Astrocyte of the spinal cord (primary cell): ENCODE results near the gene INO80E.
A peak's percentile ranks its signal among the peaks of the same experiment; 100 is the strongest.

Source experiments
- DNase-seq: peaks from one replicate; pipeline ENCODE4 v3.0.0; 2011; ENCODE audit warnings: low read depth, low spot score
- H3K4me3 ChIP-seq: 2 replicates; pipeline ENCODE4 v1.5.1; 2011; ENCODE audit warnings: low read depth, mild to moderate bottlenecking, low read length, moderate library complexity
- CTCF ChIP-seq: IDR thresholded peaks from 2 replicates; pipeline ENCODE4 v1.5.1; 2012; ENCODE audit warnings: low read depth, mild to moderate bottlenecking, low read length, inconsistent platforms
- in situ Hi-C: cut with HindIII; loops from 2 replicates; pipeline ENCODE4 v1.10.0; 2017; ENCODE audit warnings: low sequenced_read_pairs

INO80E gene

GRCh38 chr16:30000735-30001631, 4.9 kb downstream of the INO80E start:
- DNase-seq = no peak
- TF ChIP-seq CTCF = peak; percentile 21
- H3K4me3 ChIP-seq = no peak overlapping the region
- in situ Hi-C loops = no loop called here

- no peak overlapping the region for H3K4me3 ChIP-seq
- no peak for TF ChIP-seq CTCF
- DNase-seq = no peak
- in situ Hi-C loops = no loop called here
Measured at GRCh38 chr16:30002614-30003346, 6.7 kb downstream of the INO80E start.

- H3K4me3 ChIP-seq = no peak overlapping the region
- no peak for DNase-seq
- no peak for TF ChIP-seq CTCF
- in situ Hi-C loops = no loop called here
Measured at GRCh38 chr16:30003670-30004423, 7.8 kb downstream of the INO80E start.

GRCh38 chr16:30004424-30004776, 8.4 kb downstream of the INO80E start:
- H3K4me3 ChIP-seq = no peak overlapping the region
- TF ChIP-seq CTCF = no peak
- in situ Hi-C loops = no loop called here
- DNase-seq = no peak

GRCh38 chr16:30004811-30005242, 8.8 kb downstream of the INO80E start:
- TF ChIP-seq CTCF = no peak
- in situ Hi-C loops = no loop called here
- no peak for DNase-seq
- H3K4me3 ChIP-seq = no peak overlapping the region

GRCh38 chr16:30005341-30006094, 9.5 kb downstream of the INO80E start:
- DNase-seq = no peak
- TF ChIP-seq CTCF = peak; percentile 89
- in situ Hi-C loops = no loop called here
- H3K4me3 ChIP-seq = no peak overlapping the region
